ENCODE results near the gene SPACA4. TPM values are rescaled to one million over a fixed set of nuclear protein-coding genes. Genes with fewer than 3 reads are reported as not detected.

SPACA4 gene
- total RNA-seq, 3 donors from 2014 or later (not counting 1 experiment from before 2014, with no cell fraction given) = not detected

DNA sequence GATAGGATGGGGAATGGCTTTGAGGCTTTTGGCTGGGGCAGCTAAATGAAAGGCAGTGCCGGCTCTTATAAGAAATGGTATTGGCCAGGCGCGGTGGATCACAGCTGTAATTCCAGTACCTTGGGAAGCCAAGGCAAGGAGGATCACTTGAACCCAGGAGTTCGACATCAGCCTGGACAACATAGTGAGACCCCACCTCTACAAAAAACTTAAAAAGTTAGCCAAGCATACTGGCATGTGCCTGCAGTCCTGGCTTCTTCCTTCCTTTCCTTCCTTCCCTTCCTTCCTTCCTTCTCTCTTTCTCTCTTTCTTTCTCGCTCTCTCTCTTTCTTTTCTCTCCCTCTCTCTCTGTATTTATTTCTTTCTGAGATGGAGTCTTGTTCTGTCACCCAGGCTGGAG is 36.3 kb downstream of the SPACA4 start:
- no peak for ATAC-seq
- H3K27me3 Mint-ChIP-seq (ENCODE audit: low read depth in 2 of 2) = peaks cover 0 to 3% of the 10 kb centered on the region in 2 donors
- Histone ChIP-seq H3K36me3 (ENCODE audit: control insufficient read depth, insufficient read depth, low read length) (no peaks in the 10 kb centered on the region), H3K9me3 (ENCODE audit: control insufficient read depth, insufficient read depth, low read length) (no peaks in the 10 kb centered on the region), H3K27ac (ENCODE audit: low read length) (no peak overlapping the region), H3K4me1 (ENCODE audit: control insufficient read depth, insufficient read depth, low read length) (peaks cover 52% of the 10 kb centered on the region), H3K4me3 (ENCODE audit: low read length) (no peak overlapping the region), H3K27me3 (ENCODE audit: control insufficient read depth, insufficient read depth, low read length) (no peaks in the 10 kb centered on the region)
- no peaks in the 10 kb centered on the region for H3K36me3 Mint-ChIP-seq
- intact Hi-C loops (cut with micrococcal nuclease) = loop anchor here (10.0 kb wide), 1 partner anchor 322 kb away; the partner anchor contains the start of gene FTL
- no peak overlapping the region for H3K27ac Mint-ChIP-seq
- no peak for DNase-seq
- 93% methylated on average over 5 of the region's 5 CpGs for WGBS (ENCODE audit: insufficient coverage)
- peaks cover 28 to 48% of the 10 kb centered on the region in 2 donors for H3K4me1 Mint-ChIP-seq
- no peak overlapping the region for H3K4me3 Mint-ChIP-seq
- TF ChIP-seq, protein P1, sequence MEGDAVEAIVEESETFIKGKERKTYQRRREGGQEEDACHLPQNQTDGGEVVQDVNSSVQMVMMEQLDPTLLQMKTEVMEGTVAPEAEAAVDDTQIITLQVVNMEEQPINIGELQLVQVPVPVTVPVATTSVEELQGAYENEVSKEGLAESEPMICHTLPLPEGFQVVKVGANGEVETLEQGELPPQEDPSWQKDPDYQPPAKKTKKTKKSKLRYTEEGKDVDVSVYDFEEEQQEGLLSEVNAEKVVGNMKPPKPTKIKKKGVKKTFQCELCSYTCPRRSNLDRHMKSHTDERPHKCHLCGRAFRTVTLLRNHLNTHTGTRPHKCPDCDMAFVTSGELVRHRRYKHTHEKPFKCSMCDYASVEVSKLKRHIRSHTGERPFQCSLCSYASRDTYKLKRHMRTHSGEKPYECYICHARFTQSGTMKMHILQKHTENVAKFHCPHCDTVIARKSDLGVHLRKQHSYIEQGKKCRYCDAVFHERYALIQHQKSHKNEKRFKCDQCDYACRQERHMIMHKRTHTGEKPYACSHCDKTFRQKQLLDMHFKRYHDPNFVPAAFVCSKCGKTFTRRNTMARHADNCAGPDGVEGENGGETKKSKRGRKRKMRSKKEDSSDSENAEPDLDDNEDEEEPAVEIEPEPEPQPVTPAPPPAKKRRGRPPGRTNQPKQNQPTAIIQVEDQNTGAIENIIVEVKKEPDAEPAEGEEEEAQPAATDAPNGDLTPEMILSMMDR (IDR thresholded peaks at IDR 0.05) = no peak
- peaks cover 0 to 4% of the 10 kb centered on the region in 2 donors for H3K9me3 Mint-ChIP-seq

DNA sequence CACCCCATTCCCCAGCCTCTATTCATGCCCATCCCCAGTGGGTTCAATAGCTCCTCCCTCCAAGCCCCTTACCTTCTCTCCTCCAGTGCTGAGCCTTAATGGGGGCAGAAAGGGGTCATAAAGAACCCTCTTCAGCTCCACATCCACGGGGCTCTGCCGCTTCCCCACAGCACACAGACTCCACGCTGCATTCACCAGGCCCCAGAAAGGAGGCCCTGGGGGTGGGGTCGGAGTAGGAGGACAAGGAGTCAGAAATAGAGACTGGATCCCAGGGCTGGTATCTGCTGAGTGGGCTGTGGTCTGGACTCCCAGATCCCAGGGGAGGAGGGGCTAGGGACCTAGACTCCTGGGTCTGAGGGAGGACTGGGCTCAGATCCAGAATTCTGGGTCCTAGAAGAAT is 37.8 kb downstream of the SPACA4 start:
- Histone ChIP-seq H3K36me3 (ENCODE audit: control insufficient read depth, insufficient read depth, low read length) (no peaks in the 10 kb centered on the region), H3K9me3 (ENCODE audit: control insufficient read depth, insufficient read depth, low read length) (no peaks in the 10 kb centered on the region), H3K4me1 (ENCODE audit: control insufficient read depth, insufficient read depth, low read length) (peaks cover 51% of the 10 kb centered on the region), H3K4me3 (ENCODE audit: low read length) (no peak overlapping the region), H3K27me3 (ENCODE audit: control insufficient read depth, insufficient read depth, low read length) (no peaks in the 10 kb centered on the region), H3K27ac (ENCODE audit: low read length) (no peak overlapping the region)
- DNase-seq (no peak), ATAC-seq (no peak)
- H3K36me3 Mint-ChIP-seq = no peaks in the 10 kb centered on the region
- no peaks in the 10 kb centered on the region for H3K9me3 Mint-ChIP-seq
- peak overlapping the region in 1 of 2 donors; percentile 95 for H3K27ac Mint-ChIP-seq
- intact Hi-C loops (cut with micrococcal nuclease) = loop anchor here (10.0 kb wide), 1 partner anchor 320 kb away; the partner anchor contains the start of gene FTL
- H3K4me3 Mint-ChIP-seq = peak overlapping the region; percentile 31
- TF ChIP-seq, protein P1 (IDR thresholded peaks at IDR 0.05) = no peak
- H3K4me1 Mint-ChIP-seq = peaks cover 24 to 39% of the 10 kb centered on the region in 2 donors
- WGBS (ENCODE audit: insufficient coverage) = 81% methylated on average over 4 of the region's 4 CpGs
- peaks cover 0 to 3% of the 10 kb centered on the region in 2 donors for H3K27me3 Mint-ChIP-seq (ENCODE audit: low read depth in 2 of 2)

GRCh38 chr19:48644839-48645619 is 38.5 kb downstream of the SPACA4 start:
- intact Hi-C loops (cut with micrococcal nuclease) = loop anchor here (5.0 to 10.0 kb wide), 2 partner anchors 92 to 320 kb away; partner anchors contain the start of gene FTL
- H3K36me3 ChIP-seq (ENCODE audit: control insufficient read depth, insufficient read depth, low read length) = no peaks in the 10 kb centered on the region
- peaks cover 0 to 3% of the 10 kb centered on the region in 2 donors for H3K27me3 Mint-ChIP-seq (ENCODE audit: low read depth in 2 of 2)
- H3K9me3 ChIP-seq (ENCODE audit: control insufficient read depth, insufficient read depth, low read length) = no peaks in the 10 kb centered on the region
- peak overlapping the region; percentile 93 for H3K27ac ChIP-seq (ENCODE audit: low read length)
- H3K4me1 ChIP-seq (ENCODE audit: control insufficient read depth, insufficient read depth, low read length) = peaks cover 51% of the 10 kb centered on the region
- peak overlapping the region; percentile 92 for H3K4me3 Mint-ChIP-seq
- H3K36me3 Mint-ChIP-seq = no peaks in the 10 kb centered on the region
- peak; percentile 61 to 89 for DNase-seq
- TF ChIP-seq, protein P1 (IDR thresholded peaks at IDR 0.05) = no peak
- H3K27ac Mint-ChIP-seq = peak overlapping the region; percentile 89 to 95
- H3K4me3 ChIP-seq (ENCODE audit: low read length) = peak overlapping the region; percentile 79
- ATAC-seq = peak; percentile 66 to 84 (median 71)
- no peaks in the 10 kb centered on the region for H3K9me3 Mint-ChIP-seq
- 3% methylated on average over 23 of the region's 25 CpGs for WGBS (ENCODE audit: insufficient coverage)
- no peaks in the 10 kb centered on the region for H3K27me3 ChIP-seq (ENCODE audit: control insufficient read depth, insufficient read depth, low read length)
- peaks cover 22 to 37% of the 10 kb centered on the region in 2 donors for H3K4me1 Mint-ChIP-seq

All from natural killer cell (primary cell).